Smooth muscle cell (in vitro differentiated cells): ENCODE data around the gene THOP1. TPM values are rescaled to one million over a fixed set of nuclear protein-coding genes. Genes with fewer than 3 reads are reported as not detected.

ENCODE experiments used
- DNase-seq: peaks from one replicate; lab custom pipeline; 2025; ENCODE audit not compliant: unreplicated experiment; lab: John Stamatoyannopoulos, UW
- H2AFZ ChIP-seq: fragments of 200-600 bp; sonication (generic); 2 replicates; pipeline ENCODE4 v1.6.0; 2016; ENCODE audit warnings: antibody characterized with exemption, low read depth, mild to moderate bottlenecking
- H3F3A ChIP-seq: fragments of 200-600 bp; sonication (generic); 2 replicates; pipeline ENCODE4 v1.6.0; 2017; ENCODE audit warnings: antibody characterized with exemption, low read depth
- H3K27ac ChIP-seq: fragments of 200-600 bp; sonication (generic); 2 replicates; pipeline ENCODE4 v1.5.1; 2016; ENCODE audit warnings: low read depth, mild to moderate bottlenecking
- H3K27me3 ChIP-seq: fragments of 200-600 bp; sonication (generic); 2 replicates; pipeline ENCODE4 v1.6.1; 2016; ENCODE audit warnings: low read depth, mild to moderate bottlenecking
- H3K36me3 ChIP-seq: fragments of 200-600 bp; sonication (generic); 2 replicates; pipeline ENCODE4 v1.5.1; 2016; ENCODE audit warnings: low read depth
- H3K4me1 ChIP-seq: fragments of 200-600 bp; sonication (generic); 2 replicates; pipeline ENCODE4 v1.5.1; 2016; ENCODE audit warnings: low read depth
- H3K4me2 ChIP-seq: fragments of 200-600 bp; sonication (generic); 2 replicates; pipeline ENCODE4 v1.6.0; 2016; ENCODE audit warnings: mild to moderate bottlenecking
- H3K4me3 ChIP-seq: fragments of 200-600 bp; sonication (generic); 2 replicates; pipeline ENCODE4 v1.5.1; 2016; ENCODE audit warnings: mild to moderate bottlenecking
- H3K79me2 ChIP-seq: fragments of 200-600 bp; sonication (generic); 2 replicates; pipeline ENCODE4 v1.6.0; 2016; ENCODE audit warnings: low read depth, mild to moderate bottlenecking
- H3K9ac ChIP-seq: fragments of 200-600 bp; sonication (generic); 2 replicates; pipeline ENCODE4 v1.6.0; 2016; ENCODE audit warnings: low read depth
- H3K9me3 ChIP-seq: fragments of 200-600 bp; sonication (generic); replicated peaks from 2 replicates; pipeline ENCODE4 v1.5.1; 2016; ENCODE audit warnings: low read depth
- H4K20me1 ChIP-seq: fragments of 200-600 bp; sonication (generic); 2 replicates; pipeline ENCODE4 v1.6.0; 2016; ENCODE audit warnings: low read depth
- WGBS: methylation state at CpG from one replicate; pipeline ENCODE4 v1.1.7; 2016; ENCODE audit warnings: low lambda C conversion rate; 5-methylcytosine and 5-hydroxymethylcytosine counted together
- polyA plus RNA-seq: library from polyadenylated mRNA; unstranded; fragments of >200 nt; fragmentation: Nextera tagmentation; extraction: Ambion mirVana; gene quantifications from 2 replicates; pipeline ENCODE4 v1.2.1, GENCODE V29; 2016
- total RNA-seq: library from RNA; depleted of rRNA; stranded (reverse); fragments of >200 nt; gene quantifications from 2 replicates; pipeline ENCODE4 v1.2.3, GENCODE V29; 2014
- TF ChIP-seq, protein P1 (sequence below): fragments of 200-600 bp; sonication (generic); IDR thresholded peaks from 2 replicates; pipeline ENCODE4 v1.5.1; 2017; ENCODE audit warnings: borderline replicate concordance, mild to moderate bottlenecking, antibody characterized with exemption; ENCODE audit not compliant: insufficient read depth, poor library complexity, severe bottlenecking

The THOP1 gene
- total and polyA plus RNA-seq, 2 experiments from 2014 or later = 40.5 to 65.6 TPM

GRCh38 chr19:2803486-2804155 is 18.3 kb downstream of the THOP1 start:
- Histone ChIP-seq H3K4me1 (no peaks in the 10 kb centered on the region), H3K79me2 (no peaks in the 10 kb centered on the region), H2AFZ (no peak overlapping the region), H3K4me3 (no peak overlapping the region), H3F3A (no peaks in the 10 kb centered on the region), H3K27ac (no peak overlapping the region), H4K20me1 (peaks cover 11% of the 10 kb centered on the region), H3K9me3 (no peaks in the 10 kb centered on the region), H3K36me3 (no peaks in the 10 kb centered on the region), H3K9ac (no peak overlapping the region), H3K27me3 (no peaks in the 10 kb centered on the region), H3K4me2 (no peak overlapping the region)
- DNase-seq = no peak
- TF ChIP-seq, protein P1, sequence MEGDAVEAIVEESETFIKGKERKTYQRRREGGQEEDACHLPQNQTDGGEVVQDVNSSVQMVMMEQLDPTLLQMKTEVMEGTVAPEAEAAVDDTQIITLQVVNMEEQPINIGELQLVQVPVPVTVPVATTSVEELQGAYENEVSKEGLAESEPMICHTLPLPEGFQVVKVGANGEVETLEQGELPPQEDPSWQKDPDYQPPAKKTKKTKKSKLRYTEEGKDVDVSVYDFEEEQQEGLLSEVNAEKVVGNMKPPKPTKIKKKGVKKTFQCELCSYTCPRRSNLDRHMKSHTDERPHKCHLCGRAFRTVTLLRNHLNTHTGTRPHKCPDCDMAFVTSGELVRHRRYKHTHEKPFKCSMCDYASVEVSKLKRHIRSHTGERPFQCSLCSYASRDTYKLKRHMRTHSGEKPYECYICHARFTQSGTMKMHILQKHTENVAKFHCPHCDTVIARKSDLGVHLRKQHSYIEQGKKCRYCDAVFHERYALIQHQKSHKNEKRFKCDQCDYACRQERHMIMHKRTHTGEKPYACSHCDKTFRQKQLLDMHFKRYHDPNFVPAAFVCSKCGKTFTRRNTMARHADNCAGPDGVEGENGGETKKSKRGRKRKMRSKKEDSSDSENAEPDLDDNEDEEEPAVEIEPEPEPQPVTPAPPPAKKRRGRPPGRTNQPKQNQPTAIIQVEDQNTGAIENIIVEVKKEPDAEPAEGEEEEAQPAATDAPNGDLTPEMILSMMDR = no peak
- 95% methylated on average over 24 of the region's 29 CpGs for WGBS

DNA sequence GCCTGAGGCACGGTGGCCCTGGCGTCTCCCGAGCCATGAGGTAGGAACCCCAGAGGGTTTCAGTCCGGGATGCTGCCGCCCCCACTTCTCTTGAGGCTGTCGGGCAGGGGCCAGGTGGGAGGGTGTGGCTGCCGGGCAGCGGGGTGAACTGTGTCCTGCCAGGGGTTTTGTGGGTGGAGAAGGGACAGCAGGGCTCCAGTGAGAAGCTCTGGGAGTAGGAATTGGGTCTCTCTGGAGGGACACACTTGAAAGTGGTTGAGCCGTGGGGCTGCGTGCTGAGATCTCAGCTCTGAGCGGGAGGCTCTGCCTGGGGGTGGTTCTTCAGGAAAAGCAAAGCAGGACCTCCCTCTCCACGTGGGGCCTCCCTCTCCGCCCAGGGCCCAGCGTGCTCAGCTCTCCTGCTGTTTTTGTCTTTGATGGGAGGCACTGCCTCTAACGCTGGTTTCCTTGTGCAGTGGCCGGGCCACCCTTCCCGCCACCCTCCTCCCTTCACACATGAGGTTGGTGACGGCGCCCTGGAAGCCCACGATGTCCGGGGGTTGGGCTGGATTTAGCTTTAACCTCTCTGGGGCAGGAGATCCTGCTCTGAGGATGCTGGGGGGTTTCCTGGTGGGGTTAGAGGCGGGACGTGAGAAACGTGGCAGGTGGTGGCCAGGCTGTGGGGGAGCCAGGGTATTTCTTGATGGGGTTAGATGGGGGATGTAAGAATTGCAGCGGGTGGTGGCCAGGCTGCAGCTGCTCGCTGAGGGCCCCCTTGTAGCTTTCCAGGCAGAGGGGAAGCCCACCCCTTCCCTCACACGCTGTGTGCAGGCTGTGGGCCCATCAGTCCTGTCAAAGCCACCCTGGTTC is 19.1 kb downstream of the THOP1 start:
- no peaks in the 10 kb centered on the region for H3K79me2 ChIP-seq
- peaks cover 5% of the 10 kb centered on the region for H4K20me1 ChIP-seq
- no peak overlapping the region for H3K4me2 ChIP-seq
- H3F3A ChIP-seq = no peaks in the 10 kb centered on the region
- H3K27me3 ChIP-seq = no peaks in the 10 kb centered on the region
- no peaks in the 10 kb centered on the region for H3K9me3 ChIP-seq
- no peak for DNase-seq
- TF ChIP-seq, protein P1 = no peak
- H2AFZ ChIP-seq = no peak overlapping the region
- H3K27ac ChIP-seq = no peak overlapping the region
- H3K36me3 ChIP-seq = no peaks in the 10 kb centered on the region
- H3K4me3 ChIP-seq = no peak overlapping the region
- WGBS = 97% methylated on average over 27 of the region's 27 CpGs
- no peak overlapping the region for H3K9ac ChIP-seq
- no peaks in the 10 kb centered on the region for H3K4me1 ChIP-seq

- Histone ChIP-seq H3K27ac (no peak overlapping the region), H4K20me1 (peaks cover 5% of the 10 kb centered on the region), H3K4me2 (no peak overlapping the region), H2AFZ (no peak overlapping the region), H3K4me1 (no peaks in the 10 kb centered on the region), H3K27me3 (no peaks in the 10 kb centered on the region), H3F3A (no peaks in the 10 kb centered on the region), H3K4me3 (no peak overlapping the region), H3K9me3 (no peaks in the 10 kb centered on the region), H3K79me2 (no peaks in the 10 kb centered on the region), H3K9ac (no peak overlapping the region), H3K36me3 (no peaks in the 10 kb centered on the region)
- 96% methylated on average over 26 of the region's 28 CpGs for WGBS
- no peak for DNase-seq
- TF ChIP-seq, protein P1 = no peak
Observed at GRCh38 chr19:2805261-2805900, 20.1 kb downstream of the THOP1 start.
